OCI-LY3 (cell line): Measurements from ENCODE around the gene MAP2K6.

Experiments used
- H2AFZ ChIP-seq: fragments of 200-600, 300-600 bp; shearing (Covaris generic); 2 replicates; pipeline ENCODE4 v1.6.0; 2014; ENCODE audit warnings: antibody characterized with exemption, low read depth, low read length
- H3K27ac ChIP-seq: fragments of 200-600, 300-600 bp; sonication (generic); 2 replicates; pipeline ENCODE4 v1.5.1; 2014; ENCODE audit warnings: mild to moderate bottlenecking, low read length, moderate library complexity, mixed read lengths
- H3K27me3 ChIP-seq: fragments of 200-600, 300-600 bp; sonication (generic); 2 replicates; pipeline ENCODE4 v1.6.1; 2014; ENCODE audit warnings: low read depth, low read length, mixed read lengths
- H3K36me3 ChIP-seq: fragments of 200-600, 300-600 bp; sonication (generic); replicated peaks from 2 replicates; pipeline ENCODE3; 2014; ENCODE audit warnings: low read depth, low read length, mixed read lengths
- H3K4me1 ChIP-seq: fragments of 300-600, 200-600 bp; sonication (generic); 2 replicates; pipeline ENCODE4 v1.6.1; 2014; ENCODE audit warnings: low read length, mixed read lengths
- H3K4me2 ChIP-seq: fragments of 200-600, 300-600 bp; sonication (generic); 2 replicates; pipeline ENCODE4 v1.6.1; 2014; ENCODE audit warnings: low read length, mixed read lengths
- H3K4me3 ChIP-seq: fragments of 300-600, 200-600 bp; sonication (generic); 2 replicates; pipeline ENCODE4 v1.5.1; 2014; ENCODE audit warnings: antibody characterized with exemption, mild to moderate bottlenecking, low read length, moderate library complexity
- H3K79me2 ChIP-seq: fragments of 300-600, 200-600 bp; shearing (Covaris generic); 2 replicates; pipeline ENCODE4 v1.6.1; 2014; ENCODE audit warnings: mild to moderate bottlenecking, low read length, mixed read lengths
- H3K9ac ChIP-seq: fragments of 300-600, 200-600 bp; shearing (Covaris generic); 2 replicates; pipeline ENCODE4 v1.6.0; 2014; ENCODE audit warnings: mild to moderate bottlenecking, low read length, moderate library complexity
- H3K9me3 ChIP-seq: fragments of 200-600, 300-600 bp; shearing (Covaris generic); 2 replicates; pipeline ENCODE4 v1.6.1; 2014; ENCODE audit warnings: low read length, mixed read lengths; ENCODE audit not compliant: insufficient read depth
- H4K20me1 ChIP-seq: fragments of 200-600, 300-600 bp; sonication (generic); 2 replicates; pipeline ENCODE4 v1.6.1; 2016; ENCODE audit warnings: low read length, mixed read lengths; ENCODE audit not compliant: insufficient read depth
- EZH2phosphoT487 ChIP-seq: fragments of 200-600 bp; shearing (Covaris generic); IDR thresholded peaks from 2 replicates; pipeline ENCODE4 v1.6.1; 2018; ENCODE audit warnings: antibody characterized with exemption, mixed run types, low read depth
- TF ChIP-seq, protein P1 (sequence below): fragments of 200-600, 300-600 bp; sonication (generic); IDR thresholded peaks from 2 replicates; pipeline ENCODE4 v1.5.1; 2014; ENCODE audit warnings: antibody characterized with exemption, low read length, low read depth

MAP2K6 gene

GRCh38 chr17:69404399-69404798 lies 10.1 kb upstream of the MAP2K6 start:
- no peak for TF ChIP-seq EZH2phosphoT487
- TF ChIP-seq, protein P1, sequence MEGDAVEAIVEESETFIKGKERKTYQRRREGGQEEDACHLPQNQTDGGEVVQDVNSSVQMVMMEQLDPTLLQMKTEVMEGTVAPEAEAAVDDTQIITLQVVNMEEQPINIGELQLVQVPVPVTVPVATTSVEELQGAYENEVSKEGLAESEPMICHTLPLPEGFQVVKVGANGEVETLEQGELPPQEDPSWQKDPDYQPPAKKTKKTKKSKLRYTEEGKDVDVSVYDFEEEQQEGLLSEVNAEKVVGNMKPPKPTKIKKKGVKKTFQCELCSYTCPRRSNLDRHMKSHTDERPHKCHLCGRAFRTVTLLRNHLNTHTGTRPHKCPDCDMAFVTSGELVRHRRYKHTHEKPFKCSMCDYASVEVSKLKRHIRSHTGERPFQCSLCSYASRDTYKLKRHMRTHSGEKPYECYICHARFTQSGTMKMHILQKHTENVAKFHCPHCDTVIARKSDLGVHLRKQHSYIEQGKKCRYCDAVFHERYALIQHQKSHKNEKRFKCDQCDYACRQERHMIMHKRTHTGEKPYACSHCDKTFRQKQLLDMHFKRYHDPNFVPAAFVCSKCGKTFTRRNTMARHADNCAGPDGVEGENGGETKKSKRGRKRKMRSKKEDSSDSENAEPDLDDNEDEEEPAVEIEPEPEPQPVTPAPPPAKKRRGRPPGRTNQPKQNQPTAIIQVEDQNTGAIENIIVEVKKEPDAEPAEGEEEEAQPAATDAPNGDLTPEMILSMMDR: no peak
- no peak overlapping the region for H2AFZ ChIP-seq
- H4K20me1 ChIP-seq: no peaks in the 10 kb centered on the region
- H3K9ac ChIP-seq: no peak overlapping the region
- no peak overlapping the region for H3K4me3 ChIP-seq
- no peaks in the 10 kb centered on the region for H3K9me3 ChIP-seq
- H3K27ac ChIP-seq: no peak overlapping the region
- no peaks in the 10 kb centered on the region for H3K27me3 ChIP-seq
- H3K4me2 ChIP-seq: no peak overlapping the region
- no peaks in the 10 kb centered on the region for H3K79me2 ChIP-seq
- no peaks in the 10 kb centered on the region for H3K36me3 ChIP-seq
- no peaks in the 10 kb centered on the region for H3K4me1 ChIP-seq

DNA sequence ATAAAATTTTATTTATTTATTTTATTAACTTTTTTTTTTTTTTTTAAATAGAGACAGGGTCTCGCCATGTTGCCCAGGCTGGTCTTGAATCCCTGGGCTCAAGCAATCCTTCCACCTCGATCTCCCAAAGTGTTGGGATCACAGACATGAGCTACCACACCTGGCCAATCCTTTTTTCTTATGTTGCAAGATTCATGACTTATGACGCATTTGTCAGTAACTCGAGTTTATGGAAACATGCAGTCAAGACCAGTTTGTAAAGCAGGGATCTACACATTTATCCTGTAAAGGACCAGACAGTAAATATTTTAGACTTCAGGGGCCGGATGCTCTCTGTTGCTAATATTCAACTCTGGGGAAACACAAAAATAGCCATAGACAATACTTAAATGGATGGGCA lies 9.4 kb upstream of the MAP2K6 start:
- H3K79me2 ChIP-seq: no peaks in the 10 kb centered on the region

GRCh38 chr17:69406941-69407340 lies 7.6 kb upstream of the MAP2K6 start:
- Histone ChIP-seq H3K4me1 (no peaks in the 10 kb centered on the region), H3K9me3 (no peaks in the 10 kb centered on the region), H3K27ac (no peak overlapping the region), H3K9ac (no peak overlapping the region), H3K79me2 (no peaks in the 10 kb centered on the region), H4K20me1 (no peaks in the 10 kb centered on the region), H3K4me3 (no peak overlapping the region), H3K36me3 (no peaks in the 10 kb centered on the region), H3K4me2 (no peak overlapping the region), H3K27me3 (no peaks in the 10 kb centered on the region), H2AFZ (no peak overlapping the region)
- TF ChIP-seq, protein P1: no peak
- TF ChIP-seq EZH2phosphoT487: no peak

More for the DNA sequence above, 9.4 kb upstream of the MAP2K6 start:
- H3K27me3 ChIP-seq: no peaks in the 10 kb centered on the region
- no peak overlapping the region for H3K9ac ChIP-seq
- no peak for TF ChIP-seq EZH2phosphoT487
- TF ChIP-seq, protein P1: no peak
- H4K20me1 ChIP-seq: no peaks in the 10 kb centered on the region
- H3K4me3 ChIP-seq: no peak overlapping the region
- H2AFZ ChIP-seq: no peak overlapping the region
- no peak overlapping the region for H3K4me2 ChIP-seq
- no peaks in the 10 kb centered on the region for H3K36me3 ChIP-seq
- no peak overlapping the region for H3K27ac ChIP-seq
- no peaks in the 10 kb centered on the region for H3K9me3 ChIP-seq
- H3K4me1 ChIP-seq: no peaks in the 10 kb centered on the region

GRCh38 chr17:69407759-69408158 lies 6.7 kb upstream of the MAP2K6 start:
- TF ChIP-seq EZH2phosphoT487: no peak
- TF ChIP-seq, protein P1: no peak
- no peak overlapping the region for H3K4me2 ChIP-seq
- H3K9ac ChIP-seq: no peak overlapping the region
- no peak overlapping the region for H3K27ac ChIP-seq
- no peaks in the 10 kb centered on the region for H3K79me2 ChIP-seq
- no peaks in the 10 kb centered on the region for H3K4me1 ChIP-seq
- no peaks in the 10 kb centered on the region for H3K27me3 ChIP-seq
- H3K4me3 ChIP-seq: no peak overlapping the region
- no peaks in the 10 kb centered on the region for H3K36me3 ChIP-seq
- H3K9me3 ChIP-seq: no peaks in the 10 kb centered on the region
- H4K20me1 ChIP-seq: no peaks in the 10 kb centered on the region
- no peak overlapping the region for H2AFZ ChIP-seq
